ENCODE data around the gene TMEM266. TPM values are rescaled to one million over a fixed set of nuclear protein-coding genes. Genes with fewer than 3 reads are reported as not detected.

Gene TMEM266
- total RNA-seq, 4 donors from 2014 or later = 1.4 to 3.1 (median 2.3) TPM

DNA sequence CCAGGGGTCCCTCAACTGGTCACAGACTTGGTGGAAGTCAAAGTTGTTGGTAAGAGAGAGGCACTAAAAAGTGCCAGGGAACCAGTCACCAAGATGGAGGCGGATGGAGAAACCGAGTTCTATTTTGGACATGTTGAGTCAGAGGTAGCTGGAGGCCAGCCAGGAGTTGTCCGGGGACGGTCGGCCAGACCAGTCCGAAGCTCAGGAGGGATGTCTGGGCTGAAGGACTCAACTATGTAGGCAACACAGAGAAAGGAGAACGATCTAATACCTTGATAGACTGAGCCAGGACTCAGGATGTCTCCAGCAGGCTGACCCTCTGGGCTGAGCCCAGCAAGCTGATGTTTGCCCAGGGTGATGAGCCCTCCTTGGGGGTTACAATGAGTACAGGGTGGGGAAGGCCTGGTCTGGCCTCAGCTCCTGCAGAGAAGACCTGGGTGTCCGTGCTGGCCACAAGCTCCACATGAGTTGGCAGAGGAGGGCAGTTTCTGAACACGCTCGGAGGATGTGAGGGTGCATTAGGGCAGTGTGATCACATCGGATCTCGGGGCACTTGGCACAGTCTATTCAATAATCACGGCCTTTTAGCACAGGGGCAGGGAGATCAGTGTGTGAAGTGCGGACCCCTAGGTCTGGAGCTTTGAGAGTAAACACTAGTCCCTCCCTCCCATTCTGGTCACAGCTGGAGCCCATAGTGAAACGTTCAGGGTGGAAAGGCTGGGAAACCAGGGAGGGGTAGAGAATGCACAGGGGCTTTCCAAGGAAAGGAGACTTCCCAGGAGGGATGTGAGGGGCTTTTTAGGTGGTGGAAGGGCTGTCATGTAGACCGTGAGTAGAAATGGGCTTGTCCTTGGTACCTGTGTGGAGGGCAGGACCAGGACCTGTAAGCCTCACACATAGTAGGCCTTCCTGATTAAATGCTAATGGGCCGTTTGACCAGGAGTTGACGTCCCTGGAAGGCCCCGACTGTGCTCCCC is 139.6 kb downstream of the TMEM266 start:
- Histone ChIP-seq H3K36me3 (peaks cover 12% of the 10 kb centered on the region), H3K4me3 (no peak overlapping the region), H3K27ac (no peak overlapping the region), H3K27me3 (no peaks in the 10 kb centered on the region), H3K9me3 (no peaks in the 10 kb centered on the region), H3K4me1 (peaks cover 63% of the 10 kb centered on the region)
- TF ChIP-seq, protein P1, sequence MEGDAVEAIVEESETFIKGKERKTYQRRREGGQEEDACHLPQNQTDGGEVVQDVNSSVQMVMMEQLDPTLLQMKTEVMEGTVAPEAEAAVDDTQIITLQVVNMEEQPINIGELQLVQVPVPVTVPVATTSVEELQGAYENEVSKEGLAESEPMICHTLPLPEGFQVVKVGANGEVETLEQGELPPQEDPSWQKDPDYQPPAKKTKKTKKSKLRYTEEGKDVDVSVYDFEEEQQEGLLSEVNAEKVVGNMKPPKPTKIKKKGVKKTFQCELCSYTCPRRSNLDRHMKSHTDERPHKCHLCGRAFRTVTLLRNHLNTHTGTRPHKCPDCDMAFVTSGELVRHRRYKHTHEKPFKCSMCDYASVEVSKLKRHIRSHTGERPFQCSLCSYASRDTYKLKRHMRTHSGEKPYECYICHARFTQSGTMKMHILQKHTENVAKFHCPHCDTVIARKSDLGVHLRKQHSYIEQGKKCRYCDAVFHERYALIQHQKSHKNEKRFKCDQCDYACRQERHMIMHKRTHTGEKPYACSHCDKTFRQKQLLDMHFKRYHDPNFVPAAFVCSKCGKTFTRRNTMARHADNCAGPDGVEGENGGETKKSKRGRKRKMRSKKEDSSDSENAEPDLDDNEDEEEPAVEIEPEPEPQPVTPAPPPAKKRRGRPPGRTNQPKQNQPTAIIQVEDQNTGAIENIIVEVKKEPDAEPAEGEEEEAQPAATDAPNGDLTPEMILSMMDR (IDR thresholded peaks at IDR 0.05) = no peak
- TF ChIP-seq EP300 (IDR thresholded peaks at IDR 0.05) (no peak), POLR2A (IDR thresholded peaks at IDR 0.05) (no peak), POLR2AphosphoS5 (IDR thresholded peaks at IDR 0.05) (no peak)
- WGBS = 59% methylated on average over 19 of the region's 19 CpGs
- peak; percentile 69 to 70 for DNase-seq (ENCODE audit: low spot score in 2 of 2)

- H3K4me3 ChIP-seq = no peak overlapping the region
- no peak for TF ChIP-seq EP300 (IDR thresholded peaks at IDR 0.05)
- TF ChIP-seq, protein P1 (IDR thresholded peaks at IDR 0.05) = no peak
- TF ChIP-seq POLR2AphosphoS5 (IDR thresholded peaks at IDR 0.05) = no peak
- TF ChIP-seq POLR2A (IDR thresholded peaks at IDR 0.05) = no peak
- no peaks in the 10 kb centered on the region for H3K27me3 ChIP-seq
- H3K36me3 ChIP-seq = peaks cover 17% of the 10 kb centered on the region
- H3K27ac ChIP-seq = no peak overlapping the region
- DNase-seq (ENCODE audit: low spot score in 2 of 2) = peak; percentile 35 to 60
- H3K9me3 ChIP-seq = no peaks in the 10 kb centered on the region
- 100% methylated on average over 1 of the region's 6 CpGs for WGBS
- peaks cover 59% of the 10 kb centered on the region for H3K4me1 ChIP-seq
These were observed 140.3 kb downstream of the TMEM266 start for GRCh38 chr15:76200083-76200465.

DNA sequence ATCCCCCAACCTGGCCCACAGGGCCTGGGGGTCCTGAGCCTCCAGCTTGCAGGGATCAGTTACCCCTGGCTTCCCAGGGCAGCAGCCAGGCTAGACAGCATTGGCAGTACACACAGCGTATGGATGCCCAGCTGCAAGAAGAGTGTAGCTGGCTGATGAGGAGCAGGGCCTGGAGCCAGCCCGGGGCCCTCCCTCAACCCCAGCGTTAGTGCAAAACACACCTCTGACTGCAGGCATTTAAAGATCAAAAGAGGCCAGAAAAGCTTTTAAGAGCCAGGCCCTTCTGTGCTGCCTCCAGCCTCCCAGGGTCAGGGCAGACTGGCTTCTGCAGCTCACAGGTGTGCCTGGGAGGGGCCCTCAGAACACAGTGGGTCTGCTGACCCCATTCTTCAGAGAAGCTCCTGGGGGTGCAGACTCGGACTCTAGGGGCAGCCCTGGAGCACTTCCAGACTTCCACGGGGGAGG is 140.9 kb downstream of the TMEM266 start:
- 39% methylated on average over 5 of the region's 5 CpGs for WGBS
- peak; percentile 48 to 68 for DNase-seq (ENCODE audit: low spot score in 2 of 2)
- Histone ChIP-seq H3K27ac (no peak overlapping the region), H3K36me3 (peaks cover 18% of the 10 kb centered on the region), H3K27me3 (no peaks in the 10 kb centered on the region), H3K4me3 (no peak overlapping the region), H3K4me1 (peaks cover 53% of the 10 kb centered on the region), H3K9me3 (no peaks in the 10 kb centered on the region)
- TF ChIP-seq, protein P1 (IDR thresholded peaks at IDR 0.05) = no peak
- TF ChIP-seq EP300 (IDR thresholded peaks at IDR 0.05) (no peak), POLR2AphosphoS5 (IDR thresholded peaks at IDR 0.05) (no peak), POLR2A (IDR thresholded peaks at IDR 0.05) (no peak)

- H3K36me3 ChIP-seq = peaks cover 24% of the 10 kb centered on the region
- H3K4me3 ChIP-seq = no peak overlapping the region
- WGBS = 84% methylated on average over 6 of the region's 6 CpGs
- H3K4me1 ChIP-seq = peaks cover 43% of the 10 kb centered on the region
- no peaks in the 10 kb centered on the region for H3K9me3 ChIP-seq
- no peak for TF ChIP-seq POLR2A (IDR thresholded peaks at IDR 0.05)
- no peak for TF ChIP-seq POLR2AphosphoS5 (IDR thresholded peaks at IDR 0.05)
- TF ChIP-seq EP300 (IDR thresholded peaks at IDR 0.05) = no peak
- TF ChIP-seq, protein P1 (IDR thresholded peaks at IDR 0.05) = no peak
- peak; percentile 54 to 70 for DNase-seq (ENCODE audit: low spot score in 2 of 2)
- no peak overlapping the region for H3K27ac ChIP-seq
- H3K27me3 ChIP-seq = no peaks in the 10 kb centered on the region
These were observed 141.9 kb downstream of the TMEM266 start for GRCh38 chr15:76201536-76202255.

All from suprapubic skin (tissue), 4 donors.